Duodenal mucosa (tissue), 2 donors: Measurements from ENCODE around the gene LCE5A.

Experiments
- H3K27ac ChIP-seq: one replicate; pipeline ENCODE4 v1.7.0; 2013; ENCODE audit warnings: low read depth, low read length
- H3K27me3 ChIP-seq, 2 donors: one replicate each; pipeline ENCODE4 v1.7.0; 2013; ENCODE audit warnings: low read length in 2 of 2, control low read depth in 1 of 2; ENCODE audit not compliant: insufficient read depth in 2 of 2, control insufficient read depth in 1 of 2
- H3K36me3 ChIP-seq, 2 donors: one replicate each; pipeline ENCODE4 v1.7.0; 2013; ENCODE audit warnings: low read length in 2 of 2, control low read depth in 1 of 2; ENCODE audit not compliant: insufficient read depth in 2 of 2, control insufficient read depth in 1 of 2
- H3K4me1 ChIP-seq, 2 donors: one replicate each; pipeline ENCODE4 v1.7.0; 2013; ENCODE audit warnings: low read length in 2 of 2, control low read depth in 1 of 2; ENCODE audit not compliant: insufficient read depth in 2 of 2, control insufficient read depth in 1 of 2
- H3K4me3 ChIP-seq, 2 donors: one replicate each; pipeline ENCODE4 v1.7.0; 2013; ENCODE audit warnings: low read length in 2 of 2, low read depth in 1 of 2
- H3K9ac ChIP-seq, 2 donors: one replicate each; pipeline ENCODE4 v1.7.0; 2013; ENCODE audit warnings: low read length in 2 of 2, low read depth in 1 of 2
- H3K9me3 ChIP-seq, 2 donors: one replicate each; pipeline ENCODE4 v1.7.0; 2013; ENCODE audit warnings: low read length in 2 of 2, control low read depth in 1 of 2; ENCODE audit not compliant: control insufficient read depth in 1 of 2

The LCE5A gene

DNA sequence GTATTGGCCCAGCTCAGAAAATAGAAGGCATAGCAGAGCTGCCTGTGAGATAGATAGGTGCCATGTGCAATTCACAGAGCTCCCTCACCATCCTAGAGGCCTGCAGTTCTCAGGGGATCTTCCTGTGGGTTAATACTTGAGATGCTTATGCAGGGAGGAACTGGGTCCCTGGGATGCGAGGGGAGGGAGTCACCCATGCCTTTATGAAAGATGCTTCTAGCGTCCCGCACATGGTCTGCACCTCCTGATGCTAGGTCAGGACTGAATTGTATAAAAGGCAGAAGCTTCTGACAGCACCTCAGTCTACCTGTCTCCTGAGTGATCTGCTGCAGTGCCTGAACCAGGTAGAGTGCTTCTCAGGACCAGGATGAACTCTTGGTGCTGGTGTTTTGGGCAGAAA, at the start of gene LCE5A:
LCE5A (plus strand) TSS at position 301 of the 400 bp plus-strand sequence. CDS start 732 bp downstream, outside the sequence.
- Histone ChIP-seq H3K4me1 (peaks cover 0 to under 1% of the 10 kb centered on the region in 2 donors), H3K4me3 (no peak within 1 kb of the TSS), H3K27me3 (peaks cover 8 to 22% of the 10 kb centered on the region in 2 donors), H3K9me3 (no peaks in the 10 kb centered on the region), H3K9ac (no peak within 1 kb of the TSS), H3K27ac (no peak within 1 kb of the TSS), H3K36me3 (no peaks in the 10 kb centered on the region)

GRCh38 chr1:152461544-152461943, 49.1 kb upstream of the LCE5A start:
- Histone ChIP-seq H3K27me3 (peaks cover 0 to 4% of the 10 kb centered on the region in 2 donors), H3K9me3 (no peaks in the 10 kb centered on the region), H3K9ac (no peak overlapping the region)

GRCh38 chr1:152462636-152463035, 48.0 kb upstream of the LCE5A start:
- H3K27me3 ChIP-seq, result no peaks in the 10 kb centered on the region
- no peak overlapping the region for H3K4me3 ChIP-seq
- H3K9me3 ChIP-seq, result no peaks in the 10 kb centered on the region
- no peak overlapping the region for H3K27ac ChIP-seq
- no peaks in the 10 kb centered on the region for H3K36me3 ChIP-seq
- H3K9ac ChIP-seq, result no peak overlapping the region
- H3K4me1 ChIP-seq, result peaks cover 5 to 10% of the 10 kb centered on the region in 2 donors

More at GRCh38 chr1:152461544-152461943, 49.1 kb upstream of the LCE5A start:
- Histone ChIP-seq H3K4me1 (peaks cover 5 to 10% of the 10 kb centered on the region in 2 donors), H3K27ac (no peak overlapping the region), H3K36me3 (no peaks in the 10 kb centered on the region), H3K4me3 (no peak overlapping the region)

DNA sequence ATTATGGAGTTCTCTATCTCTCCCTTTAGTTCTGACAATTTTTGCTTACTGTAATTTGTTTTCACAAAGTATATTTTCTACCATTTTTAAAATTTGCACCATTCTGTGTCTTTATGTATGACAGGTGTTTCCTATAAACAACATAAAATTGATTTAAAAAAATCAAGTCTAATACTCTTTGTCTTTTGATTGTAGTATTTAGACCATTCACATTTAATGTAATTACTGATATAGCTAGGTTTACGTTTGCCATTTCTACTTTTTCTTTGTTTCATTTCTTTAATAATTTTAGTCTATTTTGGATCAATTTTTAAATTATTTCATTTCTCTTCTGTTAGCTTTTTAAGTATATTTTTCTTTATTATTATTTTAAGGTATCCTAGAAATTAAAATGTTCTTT, 44.4 kb upstream of the LCE5A start:
- Histone ChIP-seq H3K4me1 (no peaks in the 10 kb centered on the region), H3K9me3 (no peaks in the 10 kb centered on the region), H3K27ac (no peak overlapping the region), H3K27me3 (peaks cover 0 to 4% of the 10 kb centered on the region in 2 donors), H3K4me3 (no peak overlapping the region), H3K36me3 (no peaks in the 10 kb centered on the region), H3K9ac (no peak overlapping the region)

DNA sequence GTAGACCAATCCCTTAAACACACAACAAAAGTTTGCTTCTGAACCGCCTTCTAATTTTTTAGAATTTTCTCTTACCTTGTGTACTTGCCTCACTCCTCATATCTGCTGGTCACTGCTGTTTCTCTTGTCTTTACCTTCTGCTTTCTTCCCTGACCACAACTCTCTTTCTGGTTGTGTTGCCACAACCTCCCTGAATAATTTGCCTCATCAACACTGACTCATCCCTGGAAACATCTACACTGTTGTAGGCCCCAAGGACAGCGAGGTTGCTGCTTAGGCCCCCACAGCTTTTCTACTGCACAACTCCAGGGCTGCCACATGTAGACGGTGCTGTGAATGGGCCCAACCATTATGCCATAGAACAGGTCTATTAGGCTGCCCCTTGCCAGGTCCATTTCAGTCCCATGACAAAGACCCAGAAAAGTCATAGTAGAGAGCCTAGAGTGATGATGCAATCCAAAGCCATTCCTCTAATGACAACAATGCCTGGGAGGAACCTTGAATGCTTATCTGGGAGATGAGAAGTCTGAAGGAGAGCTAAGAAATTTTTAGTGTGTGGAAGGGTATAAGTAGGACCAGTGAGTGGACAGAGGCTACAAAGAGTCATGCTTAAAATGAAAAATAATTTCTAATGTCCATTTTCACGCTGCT, 36.6 kb upstream of the LCE5A start:
- H3K27ac ChIP-seq, result no peak overlapping the region
- H3K27me3 ChIP-seq, result peaks cover 0 to 4% of the 10 kb centered on the region in 2 donors
- H3K4me3 ChIP-seq, result no peak overlapping the region
- H3K4me1 ChIP-seq, result no peaks in the 10 kb centered on the region
- no peaks in the 10 kb centered on the region for H3K36me3 ChIP-seq
- no peak overlapping the region for H3K9ac ChIP-seq
- peaks cover 10 to 17% of the 10 kb centered on the region in 2 donors for H3K9me3 ChIP-seq

- Histone ChIP-seq H3K9ac (no peak overlapping the region), H3K27ac (no peak overlapping the region), H3K27me3 (no peaks in the 10 kb centered on the region), H3K9me3 (peaks cover 10 to 17% of the 10 kb centered on the region in 2 donors), H3K4me1 (peaks cover 15 to 23% of the 10 kb centered on the region in 2 donors), H3K36me3 (no peaks in the 10 kb centered on the region), H3K4me3 (no peak overlapping the region)
These were observed 30.6 kb upstream of the LCE5A start for GRCh38 chr1:152479792-152480595.

GRCh38 chr1:152481869-152482664, 28.5 kb upstream of the LCE5A start:
- peaks cover 0 to 5% of the 10 kb centered on the region in 2 donors for H3K9me3 ChIP-seq
- H3K9ac ChIP-seq, result no peak overlapping the region
- peaks cover 15 to 23% of the 10 kb centered on the region in 2 donors for H3K4me1 ChIP-seq
- H3K27ac ChIP-seq, result no peak overlapping the region
- H3K36me3 ChIP-seq, result no peaks in the 10 kb centered on the region
- H3K27me3 ChIP-seq, result no peaks in the 10 kb centered on the region
- H3K4me3 ChIP-seq, result no peak overlapping the region

GRCh38 chr1:152486400-152487006, 24.1 kb upstream of the LCE5A start:
- H3K9ac ChIP-seq, result no peak overlapping the region
- H3K4me3 ChIP-seq, result no peak overlapping the region
- no peaks in the 10 kb centered on the region for H3K9me3 ChIP-seq
- H3K4me1 ChIP-seq, result peaks cover 0 to 8% of the 10 kb centered on the region in 2 donors
- H3K36me3 ChIP-seq, result no peaks in the 10 kb centered on the region
- H3K27me3 ChIP-seq, result no peaks in the 10 kb centered on the region
- H3K27ac ChIP-seq, result no peak overlapping the region

GRCh38 chr1:152487871-152488270, 22.7 kb upstream of the LCE5A start:
- H3K4me3 ChIP-seq, result no peak overlapping the region
- no peaks in the 10 kb centered on the region for H3K36me3 ChIP-seq
- no peaks in the 10 kb centered on the region for H3K9me3 ChIP-seq
- H3K27me3 ChIP-seq, result no peaks in the 10 kb centered on the region
- H3K9ac ChIP-seq, result no peak overlapping the region
- H3K27ac ChIP-seq, result no peak overlapping the region
- peaks cover 0 to under 1% of the 10 kb centered on the region in 2 donors for H3K4me1 ChIP-seq
